Measurements from ENCODE around the gene NLRP7. TPM values are rescaled to one million over a fixed set of nuclear protein-coding genes. Genes with fewer than 3 reads are reported as not detected.
"Not testable (repeated sequence)": the region's sequence is repeated elsewhere in the genome, so short reads cannot be mapped to it uniquely, and the experiment has no call there.

NLRP7 gene
- total RNA-seq, 1 donor from 2014 or later = 0.69 TPM

DNA sequence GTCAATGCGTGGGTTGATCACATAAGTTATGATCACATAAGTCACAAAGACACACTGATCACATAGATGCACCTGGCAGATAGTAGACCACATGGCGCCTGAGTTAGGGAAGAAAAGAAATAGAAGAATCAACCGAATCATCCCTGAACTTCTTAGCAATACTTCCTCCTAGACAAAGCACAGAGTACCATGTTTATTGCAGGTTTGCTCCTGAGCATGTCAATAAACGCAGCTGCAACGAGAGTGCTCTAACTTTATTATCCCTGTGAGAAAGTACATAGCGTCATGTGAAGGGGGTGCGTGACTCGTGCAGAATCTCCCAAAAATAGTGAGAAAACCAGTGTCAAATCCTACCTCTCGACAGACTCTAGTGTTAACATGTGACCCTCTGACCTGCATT, 24.1 kb downstream of the NLRP7 start:
- H3K4me1 Mint-ChIP-seq (ENCODE audit: unreplicated experiment) = no peaks in the 10 kb centered on the region
- TF ChIP-seq, protein P1, sequence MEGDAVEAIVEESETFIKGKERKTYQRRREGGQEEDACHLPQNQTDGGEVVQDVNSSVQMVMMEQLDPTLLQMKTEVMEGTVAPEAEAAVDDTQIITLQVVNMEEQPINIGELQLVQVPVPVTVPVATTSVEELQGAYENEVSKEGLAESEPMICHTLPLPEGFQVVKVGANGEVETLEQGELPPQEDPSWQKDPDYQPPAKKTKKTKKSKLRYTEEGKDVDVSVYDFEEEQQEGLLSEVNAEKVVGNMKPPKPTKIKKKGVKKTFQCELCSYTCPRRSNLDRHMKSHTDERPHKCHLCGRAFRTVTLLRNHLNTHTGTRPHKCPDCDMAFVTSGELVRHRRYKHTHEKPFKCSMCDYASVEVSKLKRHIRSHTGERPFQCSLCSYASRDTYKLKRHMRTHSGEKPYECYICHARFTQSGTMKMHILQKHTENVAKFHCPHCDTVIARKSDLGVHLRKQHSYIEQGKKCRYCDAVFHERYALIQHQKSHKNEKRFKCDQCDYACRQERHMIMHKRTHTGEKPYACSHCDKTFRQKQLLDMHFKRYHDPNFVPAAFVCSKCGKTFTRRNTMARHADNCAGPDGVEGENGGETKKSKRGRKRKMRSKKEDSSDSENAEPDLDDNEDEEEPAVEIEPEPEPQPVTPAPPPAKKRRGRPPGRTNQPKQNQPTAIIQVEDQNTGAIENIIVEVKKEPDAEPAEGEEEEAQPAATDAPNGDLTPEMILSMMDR (IDR thresholded peaks at IDR 0.05; ENCODE audit: unreplicated experiment) = no peak
- H3K9me3 Mint-ChIP-seq (ENCODE audit: unreplicated experiment) = no peaks in the 10 kb centered on the region
- no peaks in the 10 kb centered on the region for H3K36me3 Mint-ChIP-seq (ENCODE audit: low read depth, unreplicated experiment)
- no peak overlapping the region for H3K27ac Mint-ChIP-seq (ENCODE audit: unreplicated experiment)
- H3K4me3 Mint-ChIP-seq (ENCODE audit: unreplicated experiment) = no peak overlapping the region
- no peak for DNase-seq (ENCODE audit: low spot score)
- peaks cover 5% of the 10 kb centered on the region for H3K27me3 Mint-ChIP-seq (ENCODE audit: unreplicated experiment)

DNA sequence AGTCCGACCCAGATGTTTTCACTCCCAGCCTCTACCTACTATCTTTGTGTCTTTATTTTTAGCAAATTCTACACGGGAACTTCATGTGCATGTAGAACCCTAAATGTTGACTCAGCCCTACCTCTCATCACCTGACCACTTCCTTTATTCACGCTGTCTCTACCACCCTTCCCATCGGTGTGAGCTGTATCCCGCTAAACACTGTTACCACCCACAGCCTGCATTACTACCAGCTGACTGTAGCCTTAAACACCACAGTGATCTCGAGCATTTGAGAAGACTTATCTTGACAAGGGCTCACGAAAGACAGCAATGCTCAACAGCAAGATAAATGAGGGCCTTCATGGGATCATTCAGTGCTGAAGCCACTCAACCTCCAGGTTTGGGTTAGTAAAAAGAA, 26.2 kb downstream of the NLRP7 start:
- Mint-ChIP-seq H3K36me3 (ENCODE audit: low read depth, unreplicated experiment) (no peaks in the 10 kb centered on the region), H3K27ac (ENCODE audit: unreplicated experiment) (no peak overlapping the region), H3K27me3 (ENCODE audit: unreplicated experiment) (peaks cover 5% of the 10 kb centered on the region), H3K4me1 (ENCODE audit: unreplicated experiment) (peaks cover 5% of the 10 kb centered on the region), H3K4me3 (ENCODE audit: unreplicated experiment) (no peak overlapping the region), H3K9me3 (ENCODE audit: unreplicated experiment) (no peaks in the 10 kb centered on the region)
- DNase-seq (ENCODE audit: low spot score) = no peak
- TF ChIP-seq, protein P1 (IDR thresholded peaks at IDR 0.05; ENCODE audit: unreplicated experiment) = no peak

GRCh38 chr19:54919646-54920563, 27.4 kb downstream of the NLRP7 start:
- H3K27ac Mint-ChIP-seq (ENCODE audit: unreplicated experiment); H3K36me3 Mint-ChIP-seq (ENCODE audit: low read depth, unreplicated experiment); H3K9me3 Mint-ChIP-seq (ENCODE audit: unreplicated experiment); H3K27me3 Mint-ChIP-seq (ENCODE audit: unreplicated experiment); H3K4me3 Mint-ChIP-seq (ENCODE audit: unreplicated experiment); H3K4me1 Mint-ChIP-seq (ENCODE audit: unreplicated experiment): not testable (repeated sequence)
- peak; percentile 15 for DNase-seq (ENCODE audit: low spot score)

DNA sequence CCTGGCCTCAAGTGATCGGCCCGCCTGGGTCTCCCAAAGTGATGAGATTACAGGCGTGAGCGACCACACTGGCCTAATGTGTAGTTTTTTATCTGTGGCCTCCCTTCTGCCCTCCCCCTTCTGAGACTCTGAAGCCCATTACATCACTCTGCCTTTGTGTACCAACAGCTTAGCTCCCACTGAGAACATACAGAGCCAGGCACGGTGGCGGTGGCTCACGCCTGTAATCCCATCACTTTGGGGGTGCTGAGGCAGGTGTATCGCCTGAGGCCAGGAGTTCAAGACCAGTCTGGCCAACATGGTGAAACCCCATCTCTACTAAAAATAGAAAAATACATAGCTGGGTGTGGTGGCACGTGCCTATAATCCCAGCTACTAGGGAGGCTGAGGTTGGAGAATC, 28.8 kb downstream of the NLRP7 start:
- DNase-seq (ENCODE audit: low spot score) = no peak
- TF ChIP-seq, protein P1 (IDR thresholded peaks at IDR 0.05; ENCODE audit: unreplicated experiment) = no peak
- Mint-ChIP-seq H3K27ac (ENCODE audit: unreplicated experiment) (no peak overlapping the region), H3K4me1 (ENCODE audit: unreplicated experiment) (peaks cover 5% of the 10 kb centered on the region), H3K27me3 (ENCODE audit: unreplicated experiment) (peaks cover 4% of the 10 kb centered on the region), H3K36me3 (ENCODE audit: low read depth, unreplicated experiment) (no peaks in the 10 kb centered on the region), H3K9me3 (ENCODE audit: unreplicated experiment) (no peaks in the 10 kb centered on the region), H3K4me3 (ENCODE audit: unreplicated experiment) (no peak overlapping the region)

GRCh38 chr19:54916822-54917221, 30.5 kb downstream of the NLRP7 start:
- H3K27me3 Mint-ChIP-seq (ENCODE audit: unreplicated experiment) = no peaks in the 10 kb centered on the region
- DNase-seq (ENCODE audit: low spot score) = no peak
- no peaks in the 10 kb centered on the region for H3K9me3 Mint-ChIP-seq (ENCODE audit: unreplicated experiment)
- no peaks in the 10 kb centered on the region for H3K36me3 Mint-ChIP-seq (ENCODE audit: low read depth, unreplicated experiment)
- peaks cover 5% of the 10 kb centered on the region for H3K4me1 Mint-ChIP-seq (ENCODE audit: unreplicated experiment)
- TF ChIP-seq, protein P1 (IDR thresholded peaks at IDR 0.05; ENCODE audit: unreplicated experiment) = no peak
- no peak overlapping the region for H3K4me3 Mint-ChIP-seq (ENCODE audit: unreplicated experiment)
- no peak overlapping the region for H3K27ac Mint-ChIP-seq (ENCODE audit: unreplicated experiment)

- not testable (repeated sequence) for H3K9me3 Mint-ChIP-seq (ENCODE audit: unreplicated experiment); DNase-seq (ENCODE audit: low spot score); H3K4me1 Mint-ChIP-seq (ENCODE audit: unreplicated experiment); H3K36me3 Mint-ChIP-seq (ENCODE audit: low read depth, unreplicated experiment); H3K27ac Mint-ChIP-seq (ENCODE audit: unreplicated experiment); H3K4me3 Mint-ChIP-seq (ENCODE audit: unreplicated experiment); H3K27me3 Mint-ChIP-seq (ENCODE audit: unreplicated experiment)
These were observed 39.4 kb downstream of the NLRP7 start for GRCh38 chr19:54907899-54908298.

Measured in endothelial cell (in vitro differentiated cells).